Right lobe of liver (tissue), 6 donors: ENCODE results near the gene CIAO1. TPM values are rescaled to one million over a fixed set of nuclear protein-coding genes. Genes with fewer than 3 reads are reported as not detected.
A peak's percentile ranks its signal among the peaks of the same experiment; 100 is the strongest.

ENCODE experiments used
- ATAC-seq, 4 donors: fragments of 200-7000 bp; cut with Tn5 transposase; one replicate each; pipeline ENCODE4 v1.9.1; 2020; ENCODE audit warnings: mild to moderate bottlenecking in 4 of 4, moderate library complexity in 4 of 4
- DNase-seq, 3 donors: peaks; one replicate each; pipeline ENCODE4 v3.0.0-alpha.2; 2020
- H3K27ac ChIP-seq, 3 donors: fragments of 200-600 bp; one replicate each; pipeline ENCODE4 v1.8.0; 2022
- H3K27me3 ChIP-seq, 2 donors: fragments of 200-600 bp; one replicate each; pipeline ENCODE4 v1.8.0; 2022
- H3K36me3 ChIP-seq, 4 donors: fragments of 200-600 bp; sonication (generic) in 1 of 4; one replicate each; pipeline versions ENCODE4 v1.5.1 to v1.8.0; 2017 to 2022; ENCODE audit warnings: control low read depth in 1 of 4
- H3K4me1 ChIP-seq, 4 donors: fragments of 200-600 bp; sonication (generic) in 1 of 4; one replicate each; pipeline versions ENCODE4 v1.5.1 to v1.8.0; 2017 to 2022; ENCODE audit warnings: control low read depth in 1 of 4
- H3K4me3 ChIP-seq, 3 donors: fragments of 200-600 bp; one replicate each; pipeline ENCODE4 v1.8.0; 2022
- H3K9me3 ChIP-seq, 4 donors: fragments of 200-600 bp; sonication (generic) in 1 of 4; one replicate each; pipeline versions ENCODE4 v1.5.1 to v1.8.0; 2017 to 2022; ENCODE audit warnings: control low read depth in 1 of 4
- CTCF ChIP-seq, 4 donors: fragments of 200-600 bp in 3 of 4; fragments of 450-650 bp in 1 of 4; IDR thresholded peaks; one replicate each; pipeline versions ENCODE4 v1.5.1 to v1.8.0; 2016 to 2022; ENCODE audit warnings: antibody characterized with exemption in 4 of 4, mild to moderate bottlenecking in 2 of 4
- POLR2A ChIP-seq: fragments of 450-650 bp; IDR thresholded peaks from one replicate; pipeline ENCODE4 v1.6.1; 2017; ENCODE audit warnings: antibody characterized with exemption, mild to moderate bottlenecking
- WGBS: methylation state at CpG from one replicate; pipeline ENCODE4 v1.1.6; 2018; ENCODE audit warnings: low coverage, low lambda C conversion rate; ENCODE audit not compliant: insufficient coverage; ENCODE audit errors: missing lambda C conversion rate; 5-methylcytosine and 5-hydroxymethylcytosine counted together
- intact Hi-C, 2 donors: fragments of 100-400 bp; cut with DNase I; formaldehyde crosslinking; loops; one replicate each; pipeline versions ENCODE4 v1.11.2 to v1.14.1; 2022
- total RNA-seq, 6 experiments: library from RNA; depleted of rRNA in 2 of 6; stranded (reverse); fragments of >200 nt in 2 of 6; fragmentation: NEBNext Ultra II Directional in 3 of 6; extraction: Animal tissue kit (Norgen Biotek cat#: 25700) in 3 of 6; gene quantifications; one replicate each; pipeline versions ENCODE4 v1.1.0 to v1.2.4, GENCODE V29; 2016 to 2023
- donor health status: DM: no; HTN: yes; CAD: no.
- donor health status: DM: no; HTN: no; CAD: no.
- donor health status: DM: no; HTN: no; CAD: no.
- donor health status: DM: no; HTN: yes; CAD: no.
- donor health status: DM: no; HTN: yes; CAD: no.

The CIAO1 gene
- total RNA-seq, 6 experiments from 2014 or later, result 39.8 to 80.3 (median 45.0) TPM

GRCh38 chr2:96231316-96231715, 34.7 kb upstream of the CIAO1 start:
- 100% methylated on average over 3 of the region's 4 CpGs for WGBS
- no peak for DNase-seq
- no peak for ATAC-seq

GRCh38 chr2:96233436-96233835, 32.6 kb upstream of the CIAO1 start:
- Histone ChIP-seq H3K4me1 (no peaks in the 10 kb centered on the region), H3K9me3 (no peaks in the 10 kb centered on the region), H3K36me3 (no peaks in the 10 kb centered on the region), H3K27me3 (no peaks in the 10 kb centered on the region), H3K27ac (no peak overlapping the region), H3K4me3 (no peak overlapping the region)
- TF ChIP-seq POLR2A (no peak), CTCF (IDR thresholded peaks at IDR 0.05) (no peak)
- intact Hi-C loops, result no loop called here
- no peak for DNase-seq
- ATAC-seq, result no peak
- 78% methylated on average over 5 of the region's 6 CpGs for WGBS

More at GRCh38 chr2:96231316-96231715, 34.7 kb upstream of the CIAO1 start:
- Histone ChIP-seq H3K27ac (no peak overlapping the region), H3K4me1 (no peaks in the 10 kb centered on the region), H3K36me3 (no peaks in the 10 kb centered on the region), H3K9me3 (no peaks in the 10 kb centered on the region), H3K4me3 (no peak overlapping the region), H3K27me3 (no peaks in the 10 kb centered on the region)
- intact Hi-C loops, result no loop called here
- TF ChIP-seq CTCF (IDR thresholded peaks at IDR 0.05), result no peak
- TF ChIP-seq POLR2A, result no peak

GRCh38 chr2:96233880-96234316, 32.1 kb upstream of the CIAO1 start:
- Histone ChIP-seq H3K4me1 (no peaks in the 10 kb centered on the region), H3K9me3 (no peaks in the 10 kb centered on the region), H3K4me3 (no peak overlapping the region), H3K27me3 (no peaks in the 10 kb centered on the region), H3K27ac (no peak overlapping the region), H3K36me3 (no peaks in the 10 kb centered on the region)
- peak in 2 of 4 donors; percentile 22 to 26 for ATAC-seq
- intact Hi-C loops, result no loop called here
- no peak for DNase-seq
- TF ChIP-seq POLR2A, result no peak
- no peak for TF ChIP-seq CTCF (IDR thresholded peaks at IDR 0.05)
- 85% methylated on average over 2 of the region's 4 CpGs for WGBS

GRCh38 chr2:96236882-96237281, 29.1 kb upstream of the CIAO1 start:
- no peaks in the 10 kb centered on the region for H3K9me3 ChIP-seq
- ATAC-seq, result peak in 1 of 4 donors; percentile 36
- no peak overlapping the region for H3K27ac ChIP-seq
- no peak overlapping the region for H3K4me3 ChIP-seq
- TF ChIP-seq POLR2A (no peak), CTCF (IDR thresholded peaks at IDR 0.05) (no peak)
- intact Hi-C loops, result no loop called here
- WGBS, result no CpG with 5 or more reads among the region's 1 CpG
- no peaks in the 10 kb centered on the region for H3K4me1 ChIP-seq
- no peaks in the 10 kb centered on the region for H3K36me3 ChIP-seq
- H3K27me3 ChIP-seq, result no peaks in the 10 kb centered on the region
- DNase-seq, result no peak

GRCh38 chr2:96238266-96238665, 27.8 kb upstream of the CIAO1 start:
- H3K36me3 ChIP-seq, result no peaks in the 10 kb centered on the region
- H3K9me3 ChIP-seq, result no peaks in the 10 kb centered on the region
- intact Hi-C loops, result no loop called here
- DNase-seq (no peak), ATAC-seq (no peak)
- no peak overlapping the region for H3K27ac ChIP-seq
- H3K4me1 ChIP-seq, result no peaks in the 10 kb centered on the region
- no peak overlapping the region for H3K4me3 ChIP-seq
- H3K27me3 ChIP-seq, result no peaks in the 10 kb centered on the region
- TF ChIP-seq CTCF (IDR thresholded peaks at IDR 0.05) (no peak), POLR2A (no peak)
- 94% methylated on average over 3 of the region's 3 CpGs for WGBS
